Adrenal gland (tissue), 12 donors: Measurements from ENCODE around the gene LRRC9. TPM values are rescaled to one million over a fixed set of nuclear protein-coding genes. Genes with fewer than 3 reads are reported as not detected.

Experiments
- DNase-seq, 7 donors: peaks; one replicate each; pipeline ENCODE4 v3.0.0-alpha.2; 2019 to 2020
- H3K27ac ChIP-seq, 5 donors: fragments of 200-600 bp; sonication (generic) in 4 of 5; 1 replicate in 3 of 5; 2 replicates in 2 of 5; pipeline versions ENCODE4 v1.5.1 to v1.8.0; 2016 to 2020; ENCODE audit warnings: mild to moderate bottlenecking in 1 of 5
- H3K27me3 ChIP-seq: fragments of 200-600 bp; 2 replicates; pipeline ENCODE4 v1.8.0; 2021
- H3K36me3 ChIP-seq, 2 donors: fragments of 200-600 bp; replicated peaks in 1 of 2; 1 replicate in 1 of 2; 2 replicates in 1 of 2; pipeline versions ENCODE4 v1.5.1 to v1.8.0; 2018 to 2022
- H3K4me1 ChIP-seq, 2 donors: fragments of 200-600 bp; replicated peaks in 1 of 2; 1 replicate in 1 of 2; 2 replicates in 1 of 2; pipeline versions ENCODE4 v1.5.1 to v1.8.0; 2018 to 2021
- H3K4me3 ChIP-seq, 4 donors: fragments of 200-600 bp; sonication (generic) in 3 of 4; one replicate each; pipeline ENCODE4 v1.5.1; 2016 to 2018
- H3K9me3 ChIP-seq, 3 donors: fragments of 200-600 bp; sonication (generic) in 1 of 3; replicated peaks in 1 of 3; 1 replicate in 2 of 3; 2 replicates in 1 of 3; pipeline versions ENCODE4 v1.5.1 to v1.8.0; 2016 to 2021
- POLR2A ChIP-seq, 2 donors: fragments of 450-650 bp; IDR thresholded peaks; one replicate each; pipeline ENCODE4 v1.6.1; 2017; ENCODE audit warnings: antibody characterized with exemption in 2 of 2, mild to moderate bottlenecking in 2 of 2, moderate library complexity in 1 of 2
- WGBS, 4 donors: extraction: QIAGEN DNeasy Blood & Tissue Kit in 2 of 4; methylation state at CpG; one replicate each; pipeline versions ENCODE4 v1.1.5 to v1.1.7; 2013 to 2017; 5-methylcytosine and 5-hydroxymethylcytosine counted together
- intact Hi-C, 2 donors: fragments of 100-400 bp; cut with DNase I; formaldehyde crosslinking; loops; one replicate each; pipeline versions ENCODE4 v1.14.1 to v1.15.0; 2022 to 2023
- polyA plus RNA-seq, 3 donors: library from polyadenylated mRNA; stranded (reverse); fragments of 200-250 nt in 2 of 3; fragments of 350-450 nt in 1 of 3; fragmentation: Illumina TruSeq in 1 of 3; extraction: RNeasy Lipid Tissue Mini Kit (QIAGEN cat#74804) in 1 of 3; gene quantifications; one replicate each; pipeline ENCODE4 v1.2.3, GENCODE V29; 2013 to 2014
- total RNA-seq, 9 donors: library from RNA; depleted of rRNA in 4 of 9; stranded (reverse); fragments of >200 nt in 4 of 9; fragments of 120-200 nt in 1 of 9; fragmentation: NEBNext Ultra II Directional in 1 of 9; extraction: Animal tissue kit (Norgen Biotek cat#: 25700) in 1 of 9; gene quantifications; one replicate each; pipeline versions ENCODE4 v1.1.0 to v1.2.4, GENCODE V29; 2013 to 2023
- TF ChIP-seq, protein P1 (sequence below), 6 experiments: fragments of 450-650 bp in 4 of 6; fragments of 200-600 bp in 2 of 6; sonication (generic) in 1 of 6; IDR thresholded peaks; 1 replicate in 5 of 6; 2 replicates in 1 of 6; pipeline versions ENCODE4 v1.5.1 to v1.8.0; 2016 to 2021; ENCODE audit warnings: antibody characterized with exemption in 6 of 6, mild to moderate bottlenecking in 2 of 6, moderate library complexity in 1 of 6
- donor health status: healthy with polysubstance abuse.
- donor health status: Bipolar disorder and iron deficiency.
- donor health status: DM: yes; HTN: yes; CAD: no.
- donor health status: DM: no; HTN: no; CAD: no.
- donor health status: DM: no; HTN: no; CAD: no.
- donor health status: DM: yes; HTN: yes; CAD: no.

LRRC9 gene
- total and polyA plus RNA-seq, 12 donors = 0.14 to 1.2 (median 0.65) TPM; not detected in 8

DNA sequence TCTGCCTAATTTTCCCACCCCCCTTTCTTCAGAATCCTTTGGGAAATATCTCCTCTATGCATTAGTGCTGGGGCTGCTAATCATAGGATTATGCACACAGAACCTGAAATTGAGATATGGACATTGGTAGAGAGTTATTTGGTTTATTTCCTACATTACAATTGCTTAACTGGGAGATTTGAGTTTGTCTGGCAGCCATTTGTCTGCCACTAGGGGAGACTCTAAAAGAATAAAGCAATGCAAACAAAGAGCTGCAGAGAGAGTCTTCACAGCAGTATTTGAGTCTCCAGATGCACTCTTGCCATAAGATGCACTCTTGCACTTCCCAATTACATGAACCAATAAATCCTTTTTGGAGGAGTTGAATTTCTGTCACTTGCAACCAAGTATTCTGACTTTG lies 159.8 kb downstream of the LRRC9 start:
- TF ChIP-seq POLR2A (IDR thresholded peaks at IDR 0.05) = no peak
- H3K27me3 ChIP-seq = no peaks in the 10 kb centered on the region
- H3K4me3 ChIP-seq = no peak overlapping the region
- no peaks in the 10 kb centered on the region for H3K4me1 ChIP-seq
- no peak for DNase-seq
- H3K27ac ChIP-seq = no peak overlapping the region
- intact Hi-C loops = no loop called here
- H3K36me3 ChIP-seq = no peaks in the 10 kb centered on the region
- H3K9me3 ChIP-seq = no peaks in the 10 kb centered on the region

- Histone ChIP-seq H3K27ac (no peak overlapping the region), H3K4me3 (no peak overlapping the region), H3K36me3 (no peaks in the 10 kb centered on the region), H3K27me3 (no peaks in the 10 kb centered on the region), H3K9me3 (no peaks in the 10 kb centered on the region), H3K4me1 (no peaks in the 10 kb centered on the region)
- TF ChIP-seq, protein P1, sequence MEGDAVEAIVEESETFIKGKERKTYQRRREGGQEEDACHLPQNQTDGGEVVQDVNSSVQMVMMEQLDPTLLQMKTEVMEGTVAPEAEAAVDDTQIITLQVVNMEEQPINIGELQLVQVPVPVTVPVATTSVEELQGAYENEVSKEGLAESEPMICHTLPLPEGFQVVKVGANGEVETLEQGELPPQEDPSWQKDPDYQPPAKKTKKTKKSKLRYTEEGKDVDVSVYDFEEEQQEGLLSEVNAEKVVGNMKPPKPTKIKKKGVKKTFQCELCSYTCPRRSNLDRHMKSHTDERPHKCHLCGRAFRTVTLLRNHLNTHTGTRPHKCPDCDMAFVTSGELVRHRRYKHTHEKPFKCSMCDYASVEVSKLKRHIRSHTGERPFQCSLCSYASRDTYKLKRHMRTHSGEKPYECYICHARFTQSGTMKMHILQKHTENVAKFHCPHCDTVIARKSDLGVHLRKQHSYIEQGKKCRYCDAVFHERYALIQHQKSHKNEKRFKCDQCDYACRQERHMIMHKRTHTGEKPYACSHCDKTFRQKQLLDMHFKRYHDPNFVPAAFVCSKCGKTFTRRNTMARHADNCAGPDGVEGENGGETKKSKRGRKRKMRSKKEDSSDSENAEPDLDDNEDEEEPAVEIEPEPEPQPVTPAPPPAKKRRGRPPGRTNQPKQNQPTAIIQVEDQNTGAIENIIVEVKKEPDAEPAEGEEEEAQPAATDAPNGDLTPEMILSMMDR (IDR thresholded peaks at IDR 0.05) = no peak
- TF ChIP-seq POLR2A (IDR thresholded peaks at IDR 0.05) = no peak
- no peak for DNase-seq
- intact Hi-C loops = no loop called here
Measured at GRCh38 chr14:60085085-60085484, 165.1 kb downstream of the LRRC9 start.

DNA sequence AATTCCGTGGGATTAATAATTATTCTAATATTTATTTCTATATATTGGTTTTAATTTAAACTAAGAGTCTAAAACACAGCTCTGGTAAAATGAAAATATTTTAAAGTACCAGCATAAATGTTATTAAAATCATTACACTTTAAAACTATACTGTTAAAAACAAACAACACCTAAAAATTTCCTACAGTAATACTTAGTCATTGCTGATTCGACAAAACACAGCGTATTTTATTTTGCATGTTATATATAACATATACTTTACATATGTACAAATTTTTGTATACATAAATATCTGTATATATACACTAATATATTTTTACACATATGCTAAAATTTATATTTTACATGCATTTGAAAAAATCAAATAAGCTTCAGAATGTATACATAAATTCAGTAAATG lies 165.7 kb downstream of the LRRC9 start:
- WGBS, 4 donors = 91 to 95% (median 93%) methylated on average over 3 of the region's 3 CpGs
- H3K4me1 ChIP-seq = peaks cover 0 to 3% of the 10 kb centered on the region in 2 donors
- intact Hi-C loops = no loop called here

GRCh38 chr14:60087668-60088067 lies 167.7 kb downstream of the LRRC9 start:
- DNase-seq = no peak
- H3K36me3 ChIP-seq = no peaks in the 10 kb centered on the region
- no peak overlapping the region for H3K4me3 ChIP-seq
- peaks cover 0 to 6% of the 10 kb centered on the region in 2 donors for H3K4me1 ChIP-seq
- no peaks in the 10 kb centered on the region for H3K9me3 ChIP-seq
- no peaks in the 10 kb centered on the region for H3K27me3 ChIP-seq
- H3K27ac ChIP-seq = no peak overlapping the region
- intact Hi-C loops = no loop called here
- WGBS, 4 donors = 87 to 93% (median 90%) methylated on average over 3 of the region's 3 CpGs
- no peak for TF ChIP-seq POLR2A (IDR thresholded peaks at IDR 0.05)
- TF ChIP-seq, protein P1 (IDR thresholded peaks at IDR 0.05) = no peak

More for the DNA sequence above, 165.7 kb downstream of the LRRC9 start:
- DNase-seq = no peak
- Histone ChIP-seq H3K27ac (no peak overlapping the region), H3K9me3 (no peaks in the 10 kb centered on the region), H3K36me3 (no peaks in the 10 kb centered on the region), H3K27me3 (no peaks in the 10 kb centered on the region), H3K4me3 (no peak overlapping the region)
- no peak for TF ChIP-seq POLR2A (IDR thresholded peaks at IDR 0.05)
- TF ChIP-seq, protein P1 (IDR thresholded peaks at IDR 0.05) = no peak

DNA sequence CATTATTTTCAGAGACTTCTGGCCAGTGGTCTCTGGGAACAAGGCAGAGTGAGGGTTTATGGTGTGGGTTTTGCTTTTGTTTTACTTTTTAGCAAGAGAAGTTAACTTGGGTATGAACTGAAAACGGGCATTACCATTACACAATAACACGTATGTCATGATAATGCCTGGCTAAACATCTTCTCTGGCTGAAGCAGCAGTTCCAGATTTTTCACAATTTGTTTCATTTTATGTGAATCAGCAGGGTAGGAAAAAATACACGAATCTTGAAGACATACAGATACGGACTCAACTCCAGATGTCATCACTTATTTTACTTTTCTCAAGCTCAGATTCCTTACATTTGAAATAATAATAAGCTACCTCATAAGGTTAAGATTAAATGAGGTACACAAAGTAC lies 169.3 kb downstream of the LRRC9 start:
- no peak overlapping the region for H3K4me3 ChIP-seq
- intact Hi-C loops = no loop called here
- no peaks in the 10 kb centered on the region for H3K36me3 ChIP-seq
- no peak for TF ChIP-seq POLR2A (IDR thresholded peaks at IDR 0.05)
- TF ChIP-seq, protein P1 (IDR thresholded peaks at IDR 0.05) = no peak
- no peak overlapping the region for H3K27ac ChIP-seq
- H3K4me1 ChIP-seq = peaks cover 13 to 21% of the 10 kb centered on the region in 2 donors
- H3K9me3 ChIP-seq = no peaks in the 10 kb centered on the region
- 57 to 70% (median 62%) methylated on average over 4 of the region's 4 CpGs for WGBS, 4 donors
- DNase-seq = no peak
- no peaks in the 10 kb centered on the region for H3K27me3 ChIP-seq
